Skin of body (tissue), 2 donors: Measurements from ENCODE around the gene TAC3. TPM values are rescaled to one million over a fixed set of nuclear protein-coding genes. Genes with fewer than 3 reads are reported as not detected.
"Not testable (repeated sequence)": the region's sequence is repeated elsewhere in the genome, so short reads cannot be mapped to it uniquely, and the experiment has no call there.

Experiments used
- DNase-seq: peaks from one replicate; lab custom pipeline; 2025; lab: John Stamatoyannopoulos, UW
- total RNA-seq: library from RNA; depleted of rRNA; stranded (reverse); fragments of >200 nt; gene quantifications from one replicate; pipeline ENCODE4 v1.2.3, GENCODE V29; 2014

Gene TAC3
- total RNA-seq, 1 donor from 2014 or later, result not detected

DNA sequence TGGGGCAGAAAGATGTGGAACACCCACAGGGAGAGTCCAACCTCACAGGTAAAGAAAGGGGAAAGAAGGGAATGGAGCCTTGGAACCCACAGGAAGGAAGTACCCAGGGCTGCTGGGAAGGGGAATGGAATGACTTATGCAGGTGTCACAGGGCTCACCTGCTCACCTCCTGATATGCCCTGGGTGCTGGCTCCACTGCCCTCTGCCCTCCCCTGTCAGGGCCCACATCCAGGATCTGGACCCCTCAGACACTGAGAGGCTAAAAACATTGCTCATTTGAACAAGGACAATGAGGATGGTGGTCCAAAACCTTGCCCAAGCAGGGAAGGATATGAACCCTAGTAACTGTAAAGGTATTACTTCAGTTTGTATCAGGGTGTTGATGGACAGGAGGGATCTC lies 29.3 kb downstream of the TAC3 start:
- DNase-seq, result no peak

- not testable (repeated sequence) for DNase-seq
Measured at GRCh38 chr12:56985714-56986113, 30.6 kb downstream of the TAC3 start.

- no peak for DNase-seq
Measured at GRCh38 chr12:56983386-56983785, 32.9 kb downstream of the TAC3 start.

- not testable (repeated sequence) for DNase-seq
Measured at GRCh38 chr12:56982578-56983236, 33.6 kb downstream of the TAC3 start.

DNA sequence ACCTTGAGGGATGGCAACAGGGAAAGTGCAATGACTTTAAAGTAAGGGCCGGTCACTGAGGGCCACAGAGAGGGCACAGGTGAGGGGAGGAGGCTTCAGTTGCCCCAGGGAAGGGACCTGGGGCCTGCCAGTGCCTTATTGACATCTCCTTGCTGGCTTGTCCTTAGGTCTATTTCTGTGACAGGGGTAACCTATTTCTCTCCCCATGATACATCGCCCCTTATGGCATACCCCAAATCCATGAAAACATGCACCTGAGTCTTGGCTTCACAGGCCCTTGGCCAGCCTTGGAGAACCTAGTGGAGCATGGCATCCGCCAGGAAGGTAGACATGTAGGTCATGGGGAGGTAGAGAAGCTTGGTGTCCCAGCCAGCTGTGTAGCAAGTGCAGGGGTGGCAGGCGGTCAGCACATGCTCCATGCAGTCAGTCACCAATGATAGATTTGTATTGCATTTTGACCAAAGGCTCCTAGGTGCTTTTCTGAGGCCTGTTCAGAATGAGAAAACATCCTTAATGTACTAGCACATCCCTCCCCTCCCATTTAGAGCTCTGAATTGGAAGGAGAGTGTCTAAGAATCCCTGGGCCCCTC lies 35.3 kb downstream of the TAC3 start:
- DNase-seq, result no peak

DNA sequence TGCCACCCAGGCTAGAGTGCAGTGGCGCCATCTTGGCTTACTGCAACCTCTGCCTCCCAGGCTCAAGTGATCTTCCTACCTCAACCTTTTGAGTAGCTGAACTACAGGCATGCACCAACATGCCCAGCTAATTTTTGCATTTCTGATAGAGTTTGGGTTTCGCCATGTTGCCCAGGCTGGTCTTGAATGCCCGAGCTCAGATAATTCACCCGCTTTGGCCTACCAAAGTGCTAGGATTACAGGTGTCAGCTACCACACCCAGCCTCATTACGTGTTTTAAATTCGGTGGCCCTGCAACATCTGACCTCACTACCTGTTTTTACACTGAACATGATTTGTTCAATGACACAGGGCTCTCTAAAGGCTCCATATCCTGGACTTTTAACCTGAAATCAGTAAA lies 36.1 kb downstream of the TAC3 start:
- DNase-seq, result no peak

DNA sequence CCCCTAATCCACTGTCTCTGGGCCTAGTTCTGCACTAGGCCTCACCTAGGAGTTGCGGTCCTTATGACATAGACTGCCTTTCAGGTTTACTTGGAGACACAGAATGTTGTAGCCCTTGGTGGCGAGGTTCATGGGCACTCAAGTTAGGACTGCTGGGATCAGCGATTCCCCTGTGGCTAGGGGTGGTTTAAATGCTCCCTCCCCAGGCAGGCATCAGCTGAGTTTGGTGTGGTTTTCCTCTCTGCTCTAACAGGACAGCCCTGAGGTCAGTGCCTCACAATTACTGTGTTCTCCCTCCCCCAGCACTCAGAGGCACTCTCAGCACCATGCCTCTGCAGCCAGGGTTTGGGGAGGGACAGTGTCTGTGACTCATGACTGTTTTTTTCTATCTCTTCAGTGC lies 36.7 kb downstream of the TAC3 start:
- DNase-seq, result no peak

GRCh38 chr12:56978397-56979138 lies 37.8 kb downstream of the TAC3 start:
- DNase-seq, result no peak

- not testable (repeated sequence) for DNase-seq
Measured at GRCh38 chr12:56977361-56977760, 39.0 kb downstream of the TAC3 start.

GRCh38 chr12:56974224-56974623 lies 42.1 kb downstream of the TAC3 start:
- DNase-seq, result not testable (repeated sequence)

- DNase-seq, result not testable (repeated sequence)
Measured at GRCh38 chr12:56968910-56969309, 47.4 kb downstream of the TAC3 start.

GRCh38 chr12:56965997-56966642 lies 50.2 kb downstream of the TAC3 start:
- DNase-seq, result not testable (repeated sequence)

GRCh38 chr12:56965124-56965523 lies 51.2 kb downstream of the TAC3 start:
- not testable (repeated sequence) for DNase-seq

GRCh38 chr12:56963557-56963956 lies 52.8 kb downstream of the TAC3 start:
- DNase-seq, result not testable (repeated sequence)

GRCh38 chr12:56962247-56962646 lies 54.1 kb downstream of the TAC3 start:
- DNase-seq, result not testable (repeated sequence)

Other genes starting within 250 kb of the TAC3 start
- gene SDR9C7, start 82.1 kb downstream of the TAC3 start, total RNA-seq, result 7.1 TPM
- gene RDH16, start 58.9 kb downstream of the TAC3 start, total RNA-seq, result 0.69 TPM
- gene ZBTB39, start 10.0 kb downstream of the TAC3 start, total RNA-seq, result 4.8 TPM
- 0.69 TPM for gene MYO1A, start 33.6 kb upstream of the TAC3 start, total RNA-seq
- gene NEMP1, start 62.3 kb upstream of the TAC3 start, total RNA-seq, result 12.5 TPM
- 35.7 TPM for gene NAB2, start 72.6 kb upstream of the TAC3 start, total RNA-seq
- 82.7 TPM for gene STAT6, start 94.8 kb upstream of the TAC3 start, total RNA-seq
- gene LRP1, start 112.0 kb upstream of the TAC3 start, total RNA-seq, result 149 TPM
- gene LRP1-AS, start 131.1 kb upstream of the TAC3 start, total RNA-seq, result not detected
- 6.6 TPM for gene NXPH4, start 200.3 kb upstream of the TAC3 start, total RNA-seq
- gene SHMT2, start 213.2 kb upstream of the TAC3 start, total RNA-seq, result 48.8 TPM
- gene STAC3, start 234.7 kb upstream of the TAC3 start, total RNA-seq, result 20.2 TPM